HG03521 (cell line): Measurements from ENCODE around the gene ZMYM2.
A peak's percentile ranks its signal among the peaks of the same experiment; 100 is the strongest.

ENCODE experiments used
- ATAC-seq: cut with Tn5 transposase; IDR thresholded peaks from one replicate; pipeline ENCODE4 v1.9.1; 2021; ENCODE audit warnings: mild to moderate bottlenecking, moderate library complexity; ENCODE audit not compliant: unreplicated experiment

The ZMYM2 gene

GRCh38 chr13:20102525-20103180 lies 144.1 kb downstream of the ZMYM2 start:
- ATAC-seq: no peak

DNA sequence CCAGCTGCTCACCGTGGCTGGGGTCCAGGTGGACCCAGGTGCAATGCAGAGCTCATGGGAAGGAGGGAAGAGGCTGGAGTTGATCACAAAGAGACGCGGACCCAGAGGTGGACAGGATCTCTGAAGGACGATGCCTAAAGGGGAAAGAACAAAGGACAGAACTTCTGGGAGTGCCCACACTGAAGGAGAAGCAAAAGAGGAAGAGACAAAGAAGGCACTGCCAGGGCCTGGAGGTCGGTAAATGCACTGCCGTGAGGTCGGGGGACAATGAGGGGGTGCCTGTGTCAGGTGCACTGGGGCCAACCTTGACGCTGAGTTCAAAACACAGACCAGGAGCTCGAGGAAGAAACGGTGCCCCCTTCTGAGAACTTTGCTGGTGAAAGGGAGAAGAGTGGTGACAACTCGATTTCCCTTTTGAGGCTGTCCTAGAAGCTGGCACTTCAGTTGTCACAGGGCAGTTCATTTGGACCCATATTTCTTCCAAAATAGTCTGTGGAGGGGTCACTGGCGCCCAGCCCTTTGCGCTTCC lies 146.7 kb downstream of the ZMYM2 start:
- ATAC-seq: no peak

- ATAC-seq: no peak
Measured at GRCh38 chr13:20106742-20107141, 148.2 kb downstream of the ZMYM2 start.

- no peak for ATAC-seq
Measured at GRCh38 chr13:20109037-20109436, 150.5 kb downstream of the ZMYM2 start.

DNA sequence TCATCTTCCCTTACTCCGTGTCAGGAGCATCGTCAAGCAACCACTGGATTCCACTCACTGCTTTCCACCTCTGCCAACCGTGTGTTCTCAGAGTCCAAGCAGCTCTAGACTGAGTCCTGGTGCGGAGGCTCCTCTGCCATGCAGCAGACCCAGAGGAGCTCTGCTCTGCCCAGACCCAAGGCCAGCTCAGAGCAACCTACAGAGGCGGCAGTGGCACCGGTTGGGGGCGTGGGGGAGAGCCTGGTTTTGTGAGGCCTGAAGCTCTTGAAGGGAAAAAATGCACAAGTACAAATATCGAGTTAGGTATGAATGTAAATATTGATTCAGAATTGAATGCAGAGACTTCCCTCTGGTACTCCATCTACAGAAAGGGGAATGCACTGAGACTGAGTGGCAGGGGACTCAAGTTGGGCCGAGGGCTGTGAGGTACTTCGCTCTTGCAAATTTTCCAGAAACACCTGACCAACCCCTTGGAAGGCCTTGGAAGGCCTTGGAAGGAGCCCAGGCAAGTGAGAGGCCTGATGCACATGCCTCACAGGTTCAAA lies 155.6 kb downstream of the ZMYM2 start:
- ATAC-seq: no peak

DNA sequence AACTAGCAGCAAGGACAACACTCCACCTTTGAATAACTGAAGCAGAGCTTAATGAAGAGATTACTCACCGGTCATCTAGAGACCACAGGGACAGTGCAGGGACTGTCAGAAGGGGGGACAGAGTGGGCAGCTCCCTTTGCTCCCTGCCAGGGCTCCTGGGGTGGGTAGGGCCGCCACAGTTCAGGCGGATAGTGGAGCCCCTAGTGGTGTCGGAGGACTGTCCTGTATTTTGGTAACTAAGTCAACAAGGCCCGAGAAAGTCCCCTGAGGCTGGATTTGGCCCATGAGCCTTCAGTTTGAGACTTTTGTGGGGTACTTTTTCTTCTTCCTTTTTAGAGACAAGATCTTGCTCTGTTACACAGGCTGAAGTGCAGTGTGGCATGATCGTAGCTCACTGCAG lies 157.7 kb downstream of the ZMYM2 start:
- no peak for ATAC-seq

- no peak for ATAC-seq
Measured at GRCh38 chr13:20118268-20119140, 160.0 kb downstream of the ZMYM2 start.

DNA sequence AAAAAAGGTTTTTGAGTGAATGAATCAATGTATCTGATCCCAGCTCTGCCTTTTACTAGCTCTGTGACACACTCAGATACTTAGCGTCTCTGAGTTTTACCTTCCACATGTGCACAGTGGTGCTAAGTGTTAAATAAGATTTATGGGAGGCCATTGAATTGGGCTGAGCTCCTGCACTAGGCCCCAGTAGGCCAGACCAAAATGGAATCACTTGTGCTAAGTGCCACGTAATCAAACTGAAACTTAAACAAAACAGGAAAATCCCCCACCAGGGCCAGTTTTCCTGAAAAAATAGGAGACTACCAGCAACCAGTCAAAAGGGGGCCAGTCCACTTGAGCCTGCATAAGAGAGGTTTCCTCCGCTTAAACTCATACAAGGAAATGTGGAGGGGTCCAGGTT lies 161.4 kb downstream of the ZMYM2 start:
- no peak for ATAC-seq

DNA sequence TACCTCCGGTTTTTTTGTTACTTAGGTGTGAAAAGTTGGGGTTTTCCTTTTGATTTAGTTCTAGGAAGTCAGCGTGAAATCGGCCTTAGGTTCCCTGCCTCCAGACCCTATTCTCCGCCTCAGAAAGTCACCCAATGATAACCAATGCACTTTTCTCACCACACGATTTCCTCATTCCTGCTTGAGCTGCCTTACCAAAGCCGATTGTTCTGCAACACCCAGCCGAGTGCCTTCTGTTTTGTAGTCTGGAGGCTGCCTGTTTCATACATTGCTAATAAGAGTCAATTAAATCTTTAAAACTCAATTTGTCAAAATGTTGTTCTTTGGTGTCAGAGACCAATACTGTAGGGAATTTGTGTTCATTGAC lies 162.6 kb downstream of the ZMYM2 start:
- ATAC-seq: no peak

DNA sequence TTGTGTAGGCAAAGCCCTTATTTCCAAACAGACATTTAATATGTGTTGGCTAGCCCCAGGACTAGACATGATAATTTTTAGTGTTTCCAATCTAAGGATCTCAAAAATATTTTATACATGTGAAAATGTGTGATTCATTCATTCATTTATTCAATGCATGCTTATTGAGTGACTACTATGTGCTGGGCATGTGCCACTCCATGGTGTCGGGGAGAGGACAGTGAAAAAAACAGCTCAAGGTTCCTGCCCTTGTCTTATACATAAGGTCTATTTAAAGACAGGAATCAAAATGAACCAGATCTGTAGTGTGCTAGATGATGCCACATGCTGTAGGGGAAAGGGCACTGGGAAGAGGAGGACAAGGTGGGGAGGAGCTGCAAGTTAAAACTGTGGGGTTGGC lies 165.8 kb downstream of the ZMYM2 start:
- no peak for ATAC-seq

DNA sequence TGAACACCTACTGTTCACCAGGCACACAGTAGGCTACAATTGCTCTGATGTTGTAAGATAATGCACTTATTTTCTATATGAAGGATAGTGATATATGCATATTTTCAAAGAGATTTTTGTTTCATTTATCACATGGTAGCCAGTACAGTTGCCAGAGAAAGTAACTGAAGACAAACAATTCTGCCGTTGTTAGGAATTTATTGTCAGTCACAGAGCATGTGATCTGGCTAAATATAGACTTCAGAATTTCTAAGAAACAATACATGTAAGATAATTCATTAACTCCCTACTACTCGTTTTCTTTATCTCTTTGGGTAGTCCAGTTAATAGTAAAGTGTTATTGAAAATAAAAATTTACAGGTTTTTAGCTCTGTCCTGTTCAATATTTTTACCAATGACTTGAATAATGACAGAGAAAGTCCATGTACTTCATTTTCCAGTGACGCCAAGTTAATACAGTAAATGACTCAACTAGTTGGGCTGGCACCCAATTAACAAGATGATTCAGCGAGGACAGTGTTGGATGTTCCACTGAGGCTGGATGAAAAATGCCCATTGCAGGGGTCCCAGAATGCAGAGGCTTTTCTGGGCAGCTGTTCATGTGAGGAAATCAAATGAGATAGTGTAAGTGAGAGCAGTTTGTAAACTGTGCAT lies 166.7 kb downstream of the ZMYM2 start:
- no peak for ATAC-seq

DNA sequence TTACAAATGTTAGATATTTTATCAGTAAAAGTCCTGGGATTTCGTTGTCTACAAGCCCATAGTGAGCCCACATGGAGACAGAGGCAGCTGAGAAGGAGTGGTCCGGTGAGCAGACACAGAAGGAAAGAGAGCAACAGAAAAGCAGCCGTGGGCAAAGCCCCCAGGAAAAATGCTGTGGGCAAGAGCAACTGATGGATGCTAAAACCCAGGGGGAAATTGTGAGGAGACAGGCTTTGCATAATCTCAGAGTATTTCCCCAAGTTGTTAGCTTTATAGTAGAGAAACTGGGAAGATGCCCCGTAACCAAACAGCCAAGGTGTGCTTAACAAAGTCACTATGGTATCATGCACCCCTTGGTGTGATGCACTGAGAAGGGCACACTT lies 167.2 kb downstream of the ZMYM2 start:
- no peak for ATAC-seq

DNA sequence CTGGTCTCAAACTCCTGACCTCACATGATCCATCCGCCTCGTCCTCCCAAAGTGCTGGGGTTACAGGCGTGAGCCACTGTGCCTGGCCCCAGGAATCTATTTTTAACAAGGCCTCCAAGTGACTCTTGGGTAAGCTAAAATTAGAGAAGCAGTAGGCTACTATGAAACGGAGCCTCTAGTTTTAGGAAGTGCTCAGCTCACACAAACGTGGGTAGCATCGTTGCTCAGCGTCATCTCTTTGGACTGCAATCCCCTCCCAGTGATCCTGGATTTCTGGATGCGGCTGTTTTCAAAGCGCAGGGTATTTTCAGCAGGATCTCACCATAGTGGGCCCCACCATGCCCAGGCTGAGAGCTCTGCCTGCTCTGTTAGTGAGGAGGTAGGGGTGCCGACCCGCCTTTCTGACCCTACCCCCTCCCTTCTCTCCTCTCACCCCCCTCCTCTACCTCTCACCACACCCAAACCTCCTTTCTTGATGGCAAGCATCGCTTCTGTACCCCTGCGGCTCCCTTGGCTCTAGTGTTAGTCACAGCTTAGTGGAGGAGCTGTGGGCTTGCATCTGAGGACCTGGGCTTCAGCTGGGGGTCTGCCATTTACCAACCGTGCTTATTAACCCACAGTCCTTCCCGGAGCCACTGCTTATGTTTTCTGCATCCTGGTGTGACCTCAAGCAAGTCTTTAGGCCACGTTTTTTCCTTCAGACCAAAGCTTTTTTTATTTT lies 168.2 kb downstream of the ZMYM2 start:
- ATAC-seq: no peak

GRCh38 chr13:20127262-20127561 lies 168.7 kb downstream of the ZMYM2 start:
- no peak for ATAC-seq

- ATAC-seq: peak; percentile 66
Measured at GRCh38 chr13:20127562-20128458, 169.3 kb downstream of the ZMYM2 start.

GRCh38 chr13:20128459-20128931 lies 170.0 kb downstream of the ZMYM2 start:
- peak; percentile 8 for ATAC-seq

DNA sequence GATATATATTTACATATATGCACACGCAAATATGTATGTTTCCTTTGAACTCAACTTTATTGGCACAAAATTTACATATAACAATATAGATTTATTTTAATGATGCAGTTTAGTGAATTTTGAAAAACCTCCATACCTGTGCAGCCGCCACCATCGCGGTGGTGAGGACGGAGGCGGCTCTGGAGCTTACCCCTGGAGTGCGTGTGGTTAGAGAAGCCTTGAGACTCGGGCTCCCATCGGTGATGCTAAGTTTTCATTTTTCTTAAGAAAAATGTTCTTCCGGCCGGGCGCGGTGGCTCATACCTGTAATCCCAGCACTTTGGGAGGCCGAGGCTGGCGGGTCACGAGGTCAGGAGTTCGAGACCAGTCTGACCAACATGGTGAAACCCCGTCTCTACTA lies 170.5 kb downstream of the ZMYM2 start:
- ATAC-seq: no peak

GRCh38 chr13:20130012-20130411 lies 171.5 kb downstream of the ZMYM2 start:
- no peak for ATAC-seq

DNA sequence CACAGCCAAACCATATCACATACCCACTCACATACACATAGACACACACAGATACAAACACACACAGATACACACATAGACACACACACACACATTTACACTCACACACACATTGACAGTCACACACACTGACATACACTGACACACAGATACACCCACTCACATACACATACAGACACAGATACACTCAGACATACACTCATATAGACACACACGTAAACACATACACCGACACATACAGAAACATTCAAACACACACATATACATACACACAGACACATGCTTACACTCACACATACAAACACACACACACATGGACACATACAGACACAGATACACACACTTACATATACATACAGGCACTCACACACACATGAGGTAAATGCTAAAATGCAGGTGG lies 172.1 kb downstream of the ZMYM2 start:
- no peak for ATAC-seq
